Neural cell (in vitro differentiated cells): ENCODE results near the gene RBBP8NL. TPM values are rescaled to one million over a fixed set of nuclear protein-coding genes. Genes with fewer than 3 reads are reported as not detected.

Source experiments
- H2AFZ ChIP-seq: fragments of 200-600, 300-800 bp; sonication (generic), shearing (Covaris generic); 2 replicates; pipeline ENCODE4 v1.6.0; 2014; ENCODE audit warnings: low read depth, mild to moderate bottlenecking, antibody characterized with exemption, low read length, moderate library complexity
- H3F3A ChIP-seq: fragments of 200-600 bp; shearing (Covaris generic); 2 replicates; pipeline ENCODE4 v1.6.1; 2016; ENCODE audit warnings: mild to moderate bottlenecking, moderate library complexity, mixed read lengths, antibody characterized with exemption, low read length; ENCODE audit not compliant: insufficient read depth, poor library complexity, severe bottlenecking
- H3K27ac ChIP-seq: fragments of 200-600, 300-800 bp; sonication (generic), shearing (Covaris generic); 2 replicates; pipeline ENCODE4 v1.5.1; 2014; ENCODE audit warnings: mild to moderate bottlenecking, low read length, moderate library complexity
- H3K27me3 ChIP-seq: fragments of 300-800, 200-600 bp; sonication (generic), shearing (Covaris generic); 2 replicates; pipeline ENCODE4 v1.6.0; 2014; ENCODE audit warnings: mild to moderate bottlenecking, low read depth, low read length, moderate library complexity; ENCODE audit not compliant: insufficient read depth
- H3K36me3 ChIP-seq: fragments of 300-800, 200-600 bp; sonication (generic), shearing (Covaris generic); 2 replicates; pipeline ENCODE4 v1.5.1; 2014; ENCODE audit warnings: mild to moderate bottlenecking, antibody characterized with exemption, low read length, moderate library complexity; ENCODE audit not compliant: insufficient read depth
- H3K4me2 ChIP-seq: fragments of 300-800, 200-600 bp; sonication (generic), shearing (Covaris generic); 2 replicates; pipeline ENCODE4 v1.6.0; 2014; ENCODE audit warnings: mild to moderate bottlenecking, low read length
- H3K4me3 ChIP-seq: fragments of 300-800, 200-600 bp; sonication (generic), shearing (Covaris generic); 2 replicates; pipeline ENCODE4 v1.5.1; 2014; ENCODE audit warnings: mild to moderate bottlenecking, low read length, moderate library complexity
- H3K79me2 ChIP-seq: fragments of 200-600 bp; shearing (Covaris generic); replicated peaks from 2 replicates; pipeline ENCODE4 v1.6.0; 2014; ENCODE audit warnings: mild to moderate bottlenecking, low read length, moderate library complexity; ENCODE audit not compliant: insufficient read depth
- H3K9ac ChIP-seq: fragments of 300-800, 200-600 bp; sonication (generic), shearing (Covaris generic); 2 replicates; pipeline ENCODE4 v1.6.1; 2016; ENCODE audit warnings: mild to moderate bottlenecking, low read length, mixed read lengths
- H3K9me2 ChIP-seq: fragments of 200-600 bp; shearing (Covaris generic); 2 replicates; pipeline ENCODE4 v1.6.1; 2016; ENCODE audit warnings: mild to moderate bottlenecking, low read length, mixed read lengths; ENCODE audit not compliant: insufficient read depth
- H3K9me3 ChIP-seq: fragments of 200-600, 300-800 bp; sonication (generic), shearing (Covaris generic); 2 replicates; pipeline ENCODE4 v1.6.1; 2016; ENCODE audit warnings: mild to moderate bottlenecking, mixed run types, low read length, moderate library complexity, mixed read lengths
- H4K20me1 ChIP-seq: fragments of 200-600 bp; shearing (Covaris generic); 2 replicates; pipeline ENCODE4 v1.6.1; 2016; ENCODE audit warnings: mild to moderate bottlenecking, mixed run types; ENCODE audit not compliant: insufficient read depth
- CTCF ChIP-seq: fragments of 450-650 bp; IDR thresholded peaks from 2 replicates; pipeline ENCODE4 v1.5.1; 2014; ENCODE audit warnings: antibody characterized with exemption, mild to moderate bottlenecking, moderate library complexity; ENCODE audit not compliant: poor library complexity, severe bottlenecking
- EP300 ChIP-seq: fragments of 450-650 bp; conservative IDR thresholded peaks from 2 replicates; pipeline ENCODE4 v1.6.1; 2014; ENCODE audit warnings: antibody characterized with exemption, mild to moderate bottlenecking, moderate library complexity; ENCODE audit not compliant: poor library complexity, severe bottlenecking
- EZH2 ChIP-seq: fragments of 200-600, 300-800 bp; shearing (Covaris generic), sonication (generic); IDR thresholded peaks from 2 replicates; pipeline ENCODE4 v1.6.1; 2014; ENCODE audit warnings: antibody characterized with exemption, low read length, borderline replicate concordance, mild to moderate bottlenecking; ENCODE audit not compliant: insufficient read depth, poor library complexity, severe bottlenecking
- MXI1 ChIP-seq: fragments of 450-650 bp; conservative IDR thresholded peaks from 2 replicates; pipeline ENCODE4 v1.6.1; 2014; ENCODE audit warnings: antibody characterized with exemption, mild to moderate bottlenecking; ENCODE audit not compliant: poor library complexity, severe bottlenecking
- POLR2AphosphoS5 ChIP-seq: IDR thresholded peaks from 2 replicates; pipeline ENCODE4 v1.6.1; 2012
- RAD21 ChIP-seq: fragments of 450-650 bp; conservative IDR thresholded peaks from 2 replicates; pipeline ENCODE4 v1.6.1; 2014; ENCODE audit warnings: antibody characterized with exemption, mild to moderate bottlenecking, moderate library complexity
- REST ChIP-seq: IDR thresholded peaks from 2 replicates; pipeline ENCODE4 v1.6.1; 2012; ENCODE audit warnings: borderline replicate concordance
- SMC3 ChIP-seq: fragments of 450-650 bp; conservative IDR thresholded peaks from 2 replicates; pipeline ENCODE4 v1.6.1; 2014; ENCODE audit warnings: antibody characterized with exemption, mild to moderate bottlenecking, moderate library complexity; ENCODE audit not compliant: poor library complexity
- TAF1 ChIP-seq: IDR thresholded peaks from 2 replicates; pipeline ENCODE4 v1.6.1; 2012; ENCODE audit warnings: low read depth
- polyA plus RNA-seq: library from polyadenylated mRNA; depleted of rRNA; stranded (reverse); fragments of >200 nt; gene quantifications from 2 replicates; pipeline ENCODE4 v1.2.3, GENCODE V29; 2014

The RBBP8NL gene
- polyA plus RNA-seq, 1 donor from 2014 or later: not detected

- no peak for TF ChIP-seq MXI1
- TF ChIP-seq REST: no peak
- TF ChIP-seq RAD21: no peak
- TF ChIP-seq CTCF: no peak
- TF ChIP-seq EZH2: no peak
- TF ChIP-seq SMC3: no peak
- TF ChIP-seq POLR2AphosphoS5: no peak
- no peak for TF ChIP-seq EP300
- TF ChIP-seq TAF1: no peak
Observed at GRCh38 chr20:62362991-62363919, 64.1 kb downstream of the RBBP8NL start.

GRCh38 chr20:62362590-62362940 lies 64.8 kb downstream of the RBBP8NL start:
- no peak overlapping the region for H3K27ac ChIP-seq
- H3K9ac ChIP-seq: no peak overlapping the region
- no peaks in the 10 kb centered on the region for H3K79me2 ChIP-seq
- no peak overlapping the region for H3K4me2 ChIP-seq
- no peaks in the 10 kb centered on the region for H3K9me2 ChIP-seq
- TF ChIP-seq EP300 (no peak), MXI1 (no peak), REST (no peak), EZH2 (no peak), CTCF (no peak), SMC3 (no peak), TAF1 (no peak), POLR2AphosphoS5 (no peak), RAD21 (no peak)
- H3K9me3 ChIP-seq: no peaks in the 10 kb centered on the region
- H2AFZ ChIP-seq: no peak overlapping the region
- H4K20me1 ChIP-seq: no peaks in the 10 kb centered on the region
- H3K4me3 ChIP-seq: no peak overlapping the region
- no peaks in the 10 kb centered on the region for H3K27me3 ChIP-seq
- no peaks in the 10 kb centered on the region for H3K36me3 ChIP-seq
- H3F3A ChIP-seq: no peaks in the 10 kb centered on the region

More at GRCh38 chr20:62362991-62363919, 64.1 kb downstream of the RBBP8NL start:
- no peaks in the 10 kb centered on the region for H3K9me3 ChIP-seq
- H3K27me3 ChIP-seq: no peaks in the 10 kb centered on the region
- H3F3A ChIP-seq: no peaks in the 10 kb centered on the region
- H3K36me3 ChIP-seq: no peaks in the 10 kb centered on the region
- no peak overlapping the region for H3K4me2 ChIP-seq
- H3K27ac ChIP-seq: no peak overlapping the region
- H4K20me1 ChIP-seq: no peaks in the 10 kb centered on the region
- H3K9me2 ChIP-seq: no peaks in the 10 kb centered on the region
- H3K4me3 ChIP-seq: no peak overlapping the region
- H3K9ac ChIP-seq: no peak overlapping the region
- no peak overlapping the region for H2AFZ ChIP-seq
- no peaks in the 10 kb centered on the region for H3K79me2 ChIP-seq
